SHP77 treated with DMSO at 0.1 percent for 48 hours (cell line): Measurements from ENCODE around the gene ZNF688.
"Not testable (repeated sequence)": the region's sequence is repeated elsewhere in the genome, so short reads cannot be mapped to it uniquely, and the experiment has no call there.

ENCODE experiments used
- DNase-seq: peaks from one replicate; lab custom pipeline; 2025; lab: John Stamatoyannopoulos, UW

ZNF688 gene

GRCh38 chr16:30571445-30572322 is at the start of gene ZNF688:
ZNF688 (minus strand) TSS chr16:30571714; CDS start chr16:30571629, 85 bp downstream.
- DNase-seq = peak; percentile 96

GRCh38 chr16:30620169-30620568 is 48.7 kb upstream of the ZNF688 start:
- no peak for DNase-seq

GRCh38 chr16:30619638-30620037 is 48.1 kb upstream of the ZNF688 start:
- no peak for DNase-seq

- DNase-seq = no peak
Observed at GRCh38 chr16:30619202-30619601, 47.7 kb upstream of the ZNF688 start.

GRCh38 chr16:30615358-30616091 is 44.0 kb upstream of the ZNF688 start:
- peak; percentile 87 for DNase-seq

GRCh38 chr16:30609926-30610839 is 38.7 kb upstream of the ZNF688 start, which contains the start of gene ZNF689:
ZNF689 (minus strand) TSS chr16:30610389; CDS start chr16:30610041, 348 bp downstream.
- peak; percentile 94 for DNase-seq

- peak; percentile 17 for DNase-seq
Observed at GRCh38 chr16:30609002-30609925, 37.8 kb upstream of the ZNF688 start.

- no peak for DNase-seq
Observed at GRCh38 chr16:30606004-30606403, 34.5 kb upstream of the ZNF688 start.

GRCh38 chr16:30605158-30605557 is 33.6 kb upstream of the ZNF688 start:
- no peak for DNase-seq

- no peak for DNase-seq
Observed at GRCh38 chr16:30604316-30604947, 32.9 kb upstream of the ZNF688 start.

GRCh38 chr16:30603945-30604315 is 32.4 kb upstream of the ZNF688 start:
- no peak for DNase-seq

- DNase-seq = no peak
Observed at GRCh38 chr16:30602616-30603277, 31.2 kb upstream of the ZNF688 start.

- no peak for DNase-seq
Observed at GRCh38 chr16:30601966-30602365, 30.5 kb upstream of the ZNF688 start.

- DNase-seq = no peak
Observed at GRCh38 chr16:30600929-30601328, 29.4 kb upstream of the ZNF688 start.

GRCh38 chr16:30600215-30600614 is 28.7 kb upstream of the ZNF688 start:
- no peak for DNase-seq

GRCh38 chr16:30592871-30593270 is 21.4 kb upstream of the ZNF688 start:
- no peak for DNase-seq

GRCh38 chr16:30590869-30591268 is 19.4 kb upstream of the ZNF688 start:
- not testable (repeated sequence) for DNase-seq

- DNase-seq = not testable (repeated sequence)
Observed at GRCh38 chr16:30589582-30589981, 18.1 kb upstream of the ZNF688 start.

GRCh38 chr16:30588651-30589050 is 17.1 kb upstream of the ZNF688 start:
- DNase-seq = no peak
